CD4-positive, alpha-beta T cell treated with Interleukin-2 at 100 ng/mL for 4 hours (primary cell): ENCODE data around the gene MYL4.
"Not testable (repeated sequence)": the region's sequence is repeated elsewhere in the genome, so short reads cannot be mapped to it uniquely, and the experiment has no call there.

Experiments
- DNase-seq: peaks from one replicate; pipeline ENCODE4 v3.0.0-alpha.2; 2020; ENCODE audit warnings: low spot score

Gene MYL4

GRCh38 chr17:47243737-47244598 is 34.8 kb downstream of the MYL4 start:
- DNase-seq, result no peak

- DNase-seq, result no peak
These were observed 35.5 kb downstream of the MYL4 start for GRCh38 chr17:47244697-47245096.

GRCh38 chr17:47246120-47246519 is 37.0 kb downstream of the MYL4 start:
- no peak for DNase-seq

GRCh38 chr17:47250855-47251254 is 41.7 kb downstream of the MYL4 start:
- DNase-seq, result no peak

GRCh38 chr17:47251421-47251940 is 42.3 kb downstream of the MYL4 start:
- DNase-seq, result no peak

- DNase-seq, result no peak
These were observed 43.1 kb downstream of the MYL4 start for GRCh38 chr17:47252209-47252608.

- no peak for DNase-seq
These were observed 43.8 kb downstream of the MYL4 start for GRCh38 chr17:47252766-47253512.

GRCh38 chr17:47253541-47254402 is 44.6 kb downstream of the MYL4 start, which contains the start of gene ITGB3:
TSS of gene ITGB3 (plus strand) at chr17:47253827. CDS start at chr17:47253862, 35 bp downstream.
- DNase-seq, result peak; percentile 52

GRCh38 chr17:47254403-47254943 is 45.3 kb downstream of the MYL4 start:
- no peak for DNase-seq

GRCh38 chr17:47257651-47258339 is 48.6 kb downstream of the MYL4 start:
- no peak for DNase-seq

- DNase-seq, result no peak
These were observed 53.4 kb downstream of the MYL4 start for GRCh38 chr17:47262586-47262985.

- no peak for DNase-seq
These were observed 55.0 kb downstream of the MYL4 start for GRCh38 chr17:47264166-47264565.

GRCh38 chr17:47265983-47266541 is 56.9 kb downstream of the MYL4 start:
- DNase-seq, result no peak

- no peak for DNase-seq
These were observed 57.6 kb downstream of the MYL4 start for GRCh38 chr17:47266782-47267181.

- DNase-seq, result no peak
These were observed 58.2 kb downstream of the MYL4 start for GRCh38 chr17:47267354-47267828.

- DNase-seq, result not testable (repeated sequence)
These were observed 59.8 kb downstream of the MYL4 start for GRCh38 chr17:47268964-47269363.

GRCh38 chr17:47269561-47270280 is 60.6 kb downstream of the MYL4 start:
- DNase-seq, result not testable (repeated sequence)

- DNase-seq, result no peak
These were observed 62.0 kb downstream of the MYL4 start for GRCh38 chr17:47270946-47271705.

- DNase-seq, result no peak
These were observed 63.3 kb downstream of the MYL4 start for GRCh38 chr17:47272491-47272890.
